B cell (primary cell): Measurements from ENCODE around the gene CDX4. TPM values are rescaled to one million over a fixed set of nuclear protein-coding genes. Genes with fewer than 3 reads are reported as not detected.

ENCODE experiments used
- ATAC-seq: fragments of 200-7000 bp; cut with Tn5 transposase; one replicate; pipeline ENCODE4 v1.10.0; 2021; ENCODE audit warnings: low read depth, mild to moderate bottlenecking, moderate number of reproducible peaks, moderate library complexity
- CTCF ChIA-PET: fragments of 350-600 bp; sonication (Branson Sonifier 250); formaldehyde crosslinking; loops from one replicate; lab custom pipeline; 2021; ENCODE audit warnings: antibody characterized with exemption, inconsistent platforms; lab: Charles Lee
- POLR2A ChIA-PET: fragments of 350-600 bp; sonication (Branson Sonifier 250); formaldehyde crosslinking; loops from one replicate; lab custom pipeline; 2021; ENCODE audit warnings: antibody characterized with exemption; lab: Charles Lee
- DNase-seq: peaks from one replicate; pipeline ENCODE4 v3.0.0; 2013
- H2AFZ ChIP-seq: 2 replicates; pipeline ENCODE4 v1.6.1; 2012; ENCODE audit warnings: mild to moderate bottlenecking, low read depth, low read length; ENCODE audit not compliant: insufficient read depth, poor library complexity, severe bottlenecking
- H3K27ac ChIP-seq, 2 donors: 1 replicate in 1 of 2; 2 replicates in 1 of 2; pipeline ENCODE4 v1.5.1; 2012 to 2013; ENCODE audit warnings: low read length in 2 of 2, mild to moderate bottlenecking in 2 of 2, moderate library complexity in 1 of 2
- H3K27me3 ChIP-seq, 4 experiments: fragments of 200-600 bp in 1 of 4; sonication (generic) in 1 of 4; replicated peaks in 1 of 4; 1 replicate in 2 of 4; 2 replicates in 2 of 4; pipeline versions ENCODE4 v1.6.1 to v1.7.0; 2013 to 2016; ENCODE audit warnings: low read length in 3 of 4, mild to moderate bottlenecking in 2 of 4, mixed read lengths in 1 of 4, moderate library complexity in 1 of 4; ENCODE audit not compliant: insufficient read depth in 4 of 4, control insufficient read depth in 3 of 4; ENCODE audit errors: control extremely low read depth in 1 of 4
- H3K36me3 ChIP-seq, 2 experiments: replicated peaks in 1 of 2; 1 replicate in 1 of 2; 2 replicates in 1 of 2; pipeline versions ENCODE4 v1.6.1 to v1.7.1; 2013; ENCODE audit warnings: low read length in 1 of 2; ENCODE audit not compliant: insufficient read depth in 2 of 2, control insufficient read depth in 1 of 2; ENCODE audit errors: control extremely low read depth in 1 of 2, extremely low read depth in 1 of 2
- H3K4me1 ChIP-seq, 2 donors: fragments of 200-600 bp in 1 of 2; sonication (generic) in 1 of 2; 1 replicate in 1 of 2; 2 replicates in 1 of 2; pipeline versions ENCODE4 v1.5.1 to v1.6.1; 2013 to 2017; ENCODE audit warnings: low read length in 2 of 2; ENCODE audit not compliant: control insufficient read depth in 2 of 2, insufficient read depth in 2 of 2
- H3K4me2 ChIP-seq: replicated peaks from 2 replicates; pipeline ENCODE3; 2012; ENCODE audit warnings: mild to moderate bottlenecking, low read depth, low read length; ENCODE audit not compliant: poor library complexity, severe bottlenecking
- H3K4me3 ChIP-seq, 5 experiments: fragments of 200-600 bp in 1 of 5; sonication (generic) in 1 of 5; 1 replicate in 3 of 5; 2 replicates in 2 of 5; pipeline versions ENCODE4 v1.5.1 to v1.7.0; 2011 to 2016; ENCODE audit warnings: low read length in 4 of 5, mild to moderate bottlenecking in 4 of 5, low read depth in 2 of 5, control low read depth in 1 of 5, moderate library complexity in 1 of 5; ENCODE audit not compliant: insufficient read depth in 1 of 5; ENCODE audit errors: control extremely low read depth in 1 of 5, extremely low read depth in 1 of 5
- H3K79me2 ChIP-seq: fragments of 200-600 bp; sonication (generic); one replicate; pipeline ENCODE4 v1.6.0; 2016; ENCODE audit warnings: low read length; ENCODE audit not compliant: control insufficient read depth, insufficient read depth
- H3K9ac ChIP-seq: fragments of 200-600 bp; sonication (generic); 2 replicates; pipeline ENCODE4 v1.6.1; 2017; ENCODE audit warnings: mild to moderate bottlenecking, low read length, moderate library complexity
- H3K9me3 ChIP-seq, 3 donors: one replicate each; pipeline versions ENCODE4 v1.6.1 to v1.7.1; 2013; ENCODE audit warnings: low read length in 2 of 3; ENCODE audit not compliant: control insufficient read depth in 2 of 3, insufficient read depth in 1 of 3; ENCODE audit errors: control extremely low read depth in 1 of 3
- H4K20me1 ChIP-seq: 2 replicates; pipeline ENCODE4 v1.6.0; 2012; ENCODE audit warnings: mild to moderate bottlenecking, low read length; ENCODE audit not compliant: insufficient read depth, control insufficient read depth, poor library complexity, severe bottlenecking
- H3K27ac Mint-ChIP-seq: one replicate; pipeline ENCODE4 v1.8.0; 2021; ENCODE audit warnings: mixed read lengths
- H3K27me3 Mint-ChIP-seq: one replicate; pipeline ENCODE4 v1.8.0; 2021; ENCODE audit warnings: mixed read lengths
- H3K4me1 Mint-ChIP-seq: one replicate; pipeline ENCODE4 v1.8.0; 2021; ENCODE audit warnings: mixed read lengths
- H3K4me3 Mint-ChIP-seq: one replicate; pipeline ENCODE4 v1.8.0; 2021; ENCODE audit warnings: mixed read lengths
- H3K9me3 Mint-ChIP-seq: one replicate; pipeline ENCODE4 v1.8.0; 2022; ENCODE audit warnings: mixed read lengths; ENCODE audit not compliant: insufficient read depth
- CTCF ChIP-seq: fragments of 200-600 bp; IDR thresholded peaks from one replicate; pipeline ENCODE4 v1.8.0; 2022; ENCODE audit warnings: antibody characterized with exemption, mild to moderate bottlenecking
- EZH2 ChIP-seq: IDR thresholded peaks from 2 replicates; pipeline ENCODE4 v1.6.1; 2012; ENCODE audit warnings: borderline replicate concordance, low read depth, mild to moderate bottlenecking, moderate library complexity, low read length; ENCODE audit not compliant: insufficient read depth, poor library complexity, severe bottlenecking
- WGBS: methylation state at CpG from one replicate; pipeline ENCODE4 v1.1.5; 2013; ENCODE audit warnings: missing lambda C conversion rate; ENCODE audit not compliant: insufficient coverage; 5-methylcytosine and 5-hydroxymethylcytosine counted together
- intact Hi-C: fragments of 100-400 bp; cut with micrococcal nuclease; formaldehyde crosslinking; loops from one replicate; pipeline ENCODE4 v1.10.0; 2022
- polyA plus RNA-seq: library from polyadenylated mRNA; depleted of rRNA; stranded (reverse); fragments of >200 nt; gene quantifications from 2 replicates; pipeline ENCODE4 v1.2.3, GENCODE V29; 2012
- total RNA-seq, 2 donors: library from RNA; stranded (reverse); fragments of 120-200 nt in 1 of 2; gene quantifications; 1 replicate in 1 of 2; 2 replicates in 1 of 2; pipeline versions ENCODE4 v1.2.3 to v1.2.4, GENCODE V29; 2013 to 2022

The CDX4 gene
- total and polyA plus RNA-seq, 2 donors (not counting 1 experiment from before 2014, with no cell fraction given) = not detected

GRCh38 chrX:73412930-73413329, 33.9 kb upstream of the CDX4 start:
- intact Hi-C loops = no loop called here
- H4K20me1 ChIP-seq = no peaks in the 10 kb centered on the region
- H2AFZ ChIP-seq = no peak overlapping the region
- H3K27ac ChIP-seq = no peak overlapping the region
- Mint-ChIP-seq H3K27me3 (no peaks in the 10 kb centered on the region), H3K4me1 (no peaks in the 10 kb centered on the region), H3K27ac (no peak overlapping the region), H3K9me3 (peaks cover 3% of the 10 kb centered on the region), H3K4me3 (no peak overlapping the region)
- ChIA-PET POLR2A (no interaction called here), CTCF (no interaction called here)
- H3K4me3 ChIP-seq = no peak overlapping the region
- no peak overlapping the region for H3K4me2 ChIP-seq
- H3K9me3 ChIP-seq = peaks cover 0 to 8% (median 0%) of the 10 kb centered on the region in 3 donors
- no peaks in the 10 kb centered on the region for H3K36me3 ChIP-seq
- no peak for TF ChIP-seq CTCF
- TF ChIP-seq EZH2 = no peak
- H3K4me1 ChIP-seq = no peaks in the 10 kb centered on the region
- H3K9ac ChIP-seq = no peak overlapping the region
- no peaks in the 10 kb centered on the region for H3K27me3 ChIP-seq
- DNase-seq (no peak), ATAC-seq (no peak)
- no peaks in the 10 kb centered on the region for H3K79me2 ChIP-seq

GRCh38 chrX:73447311-73447794, 500 bp downstream of the CDX4 start:
- Histone ChIP-seq H4K20me1 (no peaks in the 10 kb centered on the region), H3K4me3 (no peak overlapping the region), H3K9ac (no peak overlapping the region), H3K9me3 (peaks cover 0 to 14% (median 0%) of the 10 kb centered on the region in 3 donors), H3K36me3 (no peaks in the 10 kb centered on the region), H2AFZ (no peak overlapping the region), H3K4me2 (no peak overlapping the region), H3K79me2 (no peaks in the 10 kb centered on the region), H3K4me1 (no peaks in the 10 kb centered on the region), H3K27ac (no peak overlapping the region), H3K27me3 (peaks cover 0 to 11% (median 4%) of the 10 kb centered on the region in 4 experiments)
- no peak for TF ChIP-seq EZH2
- TF ChIP-seq CTCF = no peak
- intact Hi-C loops = no loop called here
- H3K27me3 Mint-ChIP-seq = peaks cover 16% of the 10 kb centered on the region
- ATAC-seq = no peak
- ChIA-PET POLR2A (no interaction called here), CTCF (no interaction called here)
- no peak for DNase-seq
- 25% methylated on average over 29 of the region's 34 CpGs for WGBS
- no peaks in the 10 kb centered on the region for H3K4me1 Mint-ChIP-seq
- no peak overlapping the region for H3K4me3 Mint-ChIP-seq
- H3K27ac Mint-ChIP-seq = no peak overlapping the region
- no peaks in the 10 kb centered on the region for H3K9me3 Mint-ChIP-seq
